DMS114 treated with DMSO at 0.1 percent for 48 hours (cell line): Measurements from ENCODE around the gene P3H2.
"Not testable (repeated sequence)": the region's sequence is repeated elsewhere in the genome, so short reads cannot be mapped to it uniquely, and the experiment has no call there.

ENCODE experiments used
- DNase-seq: peaks from one replicate; lab custom pipeline; 2025; ENCODE audit not compliant: unreplicated experiment; lab: John Stamatoyannopoulos, UW

The P3H2 gene

DNA sequence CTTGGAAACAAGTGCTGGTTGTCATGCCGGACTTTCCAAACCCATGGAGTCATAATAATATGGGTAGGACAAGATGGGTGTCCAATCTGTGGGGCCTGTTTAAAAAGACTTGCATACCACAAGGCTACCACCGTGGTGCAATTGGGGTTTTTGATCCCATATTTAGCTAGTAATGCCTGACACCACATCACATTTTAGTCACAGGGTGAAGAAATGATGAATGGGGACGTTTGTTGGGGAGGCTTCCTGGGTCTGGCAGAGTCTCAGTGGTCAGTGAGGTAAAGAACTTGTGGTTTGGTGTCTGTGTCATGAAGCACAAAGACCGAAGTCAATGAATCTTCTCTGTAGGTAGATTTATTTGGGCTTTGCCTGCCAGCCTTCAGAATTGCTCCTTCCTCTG is 31.0 kb downstream of the P3H2 start:
- DNase-seq = no peak

DNA sequence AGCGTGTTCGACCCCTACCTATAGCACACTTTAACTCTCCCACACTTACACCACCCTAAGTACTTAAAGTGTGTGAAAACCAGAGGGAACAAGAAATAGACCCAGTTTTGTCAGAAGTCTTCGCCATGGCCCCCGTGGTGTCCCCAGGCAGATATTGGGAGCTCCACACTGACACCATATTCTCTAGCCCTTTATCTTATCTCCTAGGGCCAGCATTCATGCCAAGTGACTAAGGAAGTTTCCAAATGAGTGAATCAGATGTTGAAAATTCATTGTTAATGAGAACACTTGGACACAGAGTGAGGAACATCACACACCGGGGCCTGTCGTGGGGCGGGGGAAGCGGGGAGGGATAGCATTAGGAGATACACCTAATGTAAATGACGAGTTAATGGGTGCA is 31.8 kb downstream of the P3H2 start:
- DNase-seq = no peak

DNA sequence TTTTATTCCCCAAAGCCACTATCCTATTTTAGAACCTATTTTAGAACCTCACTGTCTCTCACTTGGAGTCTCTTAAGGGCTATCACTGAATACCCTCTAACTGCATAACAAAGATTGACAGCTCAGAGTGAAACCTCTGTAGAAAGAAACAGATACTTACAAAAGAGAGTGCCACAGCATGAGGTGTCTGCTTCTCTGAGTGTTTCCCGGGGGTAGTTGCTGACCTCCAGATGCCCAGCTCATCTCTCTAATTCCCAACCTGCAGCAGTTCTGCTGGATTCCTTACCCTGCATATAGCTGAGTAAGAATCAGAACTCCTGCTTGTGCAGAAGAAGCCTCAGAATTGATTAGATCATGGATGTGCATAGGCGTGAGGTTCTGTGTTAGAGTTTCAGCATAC is 34.5 kb downstream of the P3H2 start:
- DNase-seq = no peak

DNA sequence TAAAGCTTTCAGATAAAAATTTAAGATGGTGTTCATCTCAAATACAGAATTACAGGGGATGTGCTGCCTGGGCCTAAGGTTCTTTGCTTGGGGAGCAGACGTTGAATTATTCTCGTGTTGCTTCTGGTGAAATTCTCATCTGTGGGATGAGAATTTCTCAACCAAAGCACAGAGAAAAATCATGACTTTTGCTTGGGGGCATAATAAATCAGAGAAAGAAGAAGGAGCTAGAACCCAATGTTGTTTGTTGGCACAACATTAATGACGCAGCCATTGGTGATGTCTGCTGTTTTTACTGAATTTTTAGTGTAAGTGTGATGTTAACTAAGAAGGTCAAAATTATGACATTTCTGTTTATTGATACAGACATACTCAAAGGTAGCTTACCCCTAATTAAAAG is 35.7 kb downstream of the P3H2 start:
- no peak for DNase-seq

- DNase-seq = no peak
Observed at GRCh38 chr3:190083635-190084034, 37.1 kb downstream of the P3H2 start.

GRCh38 chr3:190081389-190081788 is 39.3 kb downstream of the P3H2 start:
- DNase-seq = no peak

DNA sequence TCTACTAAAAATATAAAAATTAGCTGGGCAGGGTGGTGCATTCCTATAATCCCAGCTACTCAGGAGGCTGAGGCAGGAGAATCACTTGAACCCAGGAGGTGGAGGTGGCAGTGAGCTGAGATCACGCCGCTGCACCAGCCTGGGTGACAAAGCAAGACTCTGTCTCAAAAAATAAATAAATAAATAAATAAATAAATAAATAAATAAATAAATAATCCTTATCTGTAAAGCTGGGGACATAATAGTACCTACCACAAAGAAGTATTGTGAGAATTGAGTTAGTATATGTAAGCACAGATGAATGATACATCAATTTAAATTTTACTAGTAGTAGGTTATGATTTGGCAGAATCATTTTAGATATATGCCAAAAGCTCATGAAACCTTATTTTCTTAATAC is 41.5 kb downstream of the P3H2 start:
- DNase-seq = not testable (repeated sequence)

DNA sequence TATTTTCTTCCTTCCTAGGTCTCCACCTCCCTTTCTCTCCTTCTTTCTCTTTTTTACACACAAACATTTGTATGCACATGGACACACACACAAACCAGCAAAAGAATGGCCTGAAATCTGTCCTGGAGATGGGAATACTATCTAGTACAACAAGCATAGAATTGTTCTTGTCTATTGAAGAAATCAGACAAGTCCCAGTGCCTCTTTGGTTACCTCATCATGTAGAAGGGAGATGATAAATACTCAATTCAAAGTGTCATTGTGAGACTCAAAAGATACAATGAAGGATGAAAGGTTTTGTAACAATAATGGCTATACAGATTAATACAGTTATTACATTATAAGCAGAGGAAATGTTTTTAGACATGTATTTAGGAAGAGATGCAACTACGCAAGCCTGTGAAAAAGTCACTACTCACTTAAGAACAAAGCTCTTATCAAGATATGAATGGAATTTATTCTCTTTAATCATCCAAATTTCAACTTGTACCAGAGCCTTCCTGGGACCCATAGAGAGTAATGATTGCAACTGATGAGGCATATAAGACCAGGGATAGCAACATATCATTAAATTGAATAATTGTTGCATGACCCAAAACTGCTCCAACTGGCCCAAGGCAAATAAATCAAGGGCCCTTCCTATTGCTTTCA is 43.2 kb downstream of the P3H2 start:
- no peak for DNase-seq

GRCh38 chr3:190076601-190077394 is 43.9 kb downstream of the P3H2 start:
- DNase-seq = no peak

- no peak for DNase-seq
Observed at GRCh38 chr3:190076136-190076535, 44.6 kb downstream of the P3H2 start.

DNA sequence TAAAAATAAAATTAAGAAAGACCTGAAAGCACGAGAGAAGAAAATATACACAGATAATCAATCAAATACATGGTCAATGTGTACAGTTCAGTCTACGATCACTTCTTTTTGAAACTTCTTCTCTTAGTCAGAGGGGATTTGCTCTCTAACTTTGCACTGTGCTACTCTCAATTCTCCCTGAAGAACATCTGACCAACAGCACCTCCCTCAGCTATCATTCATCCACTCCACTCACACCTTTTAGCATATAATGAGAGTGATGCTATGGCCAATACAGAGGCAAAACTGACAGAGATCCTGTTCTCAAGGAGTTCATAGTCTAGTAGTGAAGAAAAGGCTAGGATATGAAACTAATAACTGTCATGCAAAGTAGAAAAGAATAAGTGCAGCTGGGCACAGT is 45.9 kb downstream of the P3H2 start:
- no peak for DNase-seq

GRCh38 chr3:190073264-190074008 is 47.3 kb downstream of the P3H2 start:
- DNase-seq = no peak

DNA sequence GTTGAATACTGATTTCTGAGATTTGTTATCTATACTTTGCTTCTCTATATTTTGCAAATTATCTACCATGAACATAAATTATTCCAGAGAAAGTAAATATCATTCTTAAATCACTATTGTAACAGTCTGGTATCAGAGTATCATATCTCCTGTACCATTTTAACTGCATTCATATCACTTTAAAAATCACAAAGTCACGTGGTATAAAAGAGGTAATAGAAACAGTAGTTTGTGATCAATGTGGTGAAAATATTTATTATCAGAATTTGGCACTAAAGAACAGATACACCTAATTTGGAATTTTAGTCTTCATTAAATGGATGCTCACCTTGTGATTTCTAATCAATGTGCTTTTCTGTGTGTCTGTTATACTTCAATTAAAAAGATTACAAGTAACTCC is 47.8 kb downstream of the P3H2 start:
- DNase-seq = no peak

DNA sequence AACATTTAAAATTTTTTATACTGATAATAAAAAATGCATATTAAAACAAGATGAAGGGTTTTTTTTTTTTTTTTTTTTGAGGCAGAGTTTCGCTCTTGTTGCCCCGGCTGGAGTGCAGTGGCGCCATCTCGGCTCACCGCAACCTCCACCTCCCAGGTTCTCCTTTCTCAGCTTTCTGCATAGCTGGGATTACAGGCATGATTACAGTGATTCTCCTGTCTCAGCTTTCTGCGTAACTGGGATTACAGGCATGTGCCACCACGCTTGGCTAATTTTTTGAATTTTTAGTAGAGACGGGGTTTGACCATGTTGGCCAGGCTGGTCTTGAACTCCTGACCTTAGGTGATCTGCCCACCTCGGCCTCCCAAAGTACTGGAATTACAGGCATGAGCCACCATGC is 48.8 kb downstream of the P3H2 start:
- DNase-seq = not testable (repeated sequence)

DNA sequence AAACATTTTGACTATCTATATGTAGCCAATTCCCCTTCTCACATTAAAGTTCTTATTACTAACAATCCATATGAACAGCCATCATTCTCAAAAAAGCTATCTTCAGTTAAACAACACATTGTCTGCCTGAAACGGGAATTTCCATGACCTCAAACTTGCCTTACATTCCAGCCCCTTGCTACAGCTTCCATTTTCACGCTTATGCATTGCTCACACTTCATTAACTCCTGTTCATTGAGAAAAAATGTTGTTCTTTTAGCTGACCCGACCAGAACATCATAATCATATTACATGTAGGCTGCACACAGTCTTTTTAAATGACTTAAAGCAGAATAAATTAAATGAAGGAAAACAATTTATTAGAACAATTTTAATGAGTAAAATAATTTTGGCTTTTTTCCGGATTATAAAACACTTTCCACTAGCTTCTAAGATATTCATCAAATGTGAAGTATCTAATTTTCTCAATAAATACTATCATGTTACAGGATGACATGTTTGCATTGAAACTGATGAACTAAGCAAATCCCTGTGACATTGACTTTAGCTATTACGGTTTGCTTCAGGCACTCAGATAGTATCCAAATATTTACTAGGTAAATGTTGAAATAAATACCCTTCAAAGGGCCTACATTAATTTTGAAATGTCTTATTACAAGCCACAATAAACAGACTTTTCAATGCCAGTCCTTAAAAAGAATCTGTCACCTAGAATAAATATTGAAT is 49.9 kb downstream of the P3H2 start:
- no peak for DNase-seq

DNA sequence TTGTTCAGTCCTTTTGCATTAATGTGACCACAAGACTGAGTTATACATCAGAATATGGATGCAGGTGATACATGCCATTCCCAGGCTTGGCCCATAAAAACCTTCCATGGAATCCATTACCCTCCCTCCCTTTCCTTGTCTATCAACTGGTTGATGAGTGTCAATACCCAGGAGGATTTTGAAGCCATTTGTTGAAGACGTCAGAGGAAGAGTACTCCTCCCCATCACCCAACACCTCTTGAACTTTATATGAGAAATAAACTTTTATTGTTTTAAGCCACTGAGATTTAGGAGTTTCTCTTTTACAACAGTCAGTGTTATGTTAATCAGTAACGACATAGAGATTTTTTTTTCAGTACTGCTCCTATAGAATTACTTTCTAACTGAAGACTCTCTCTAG is 55.5 kb downstream of the P3H2 start:
- DNase-seq = no peak

DNA sequence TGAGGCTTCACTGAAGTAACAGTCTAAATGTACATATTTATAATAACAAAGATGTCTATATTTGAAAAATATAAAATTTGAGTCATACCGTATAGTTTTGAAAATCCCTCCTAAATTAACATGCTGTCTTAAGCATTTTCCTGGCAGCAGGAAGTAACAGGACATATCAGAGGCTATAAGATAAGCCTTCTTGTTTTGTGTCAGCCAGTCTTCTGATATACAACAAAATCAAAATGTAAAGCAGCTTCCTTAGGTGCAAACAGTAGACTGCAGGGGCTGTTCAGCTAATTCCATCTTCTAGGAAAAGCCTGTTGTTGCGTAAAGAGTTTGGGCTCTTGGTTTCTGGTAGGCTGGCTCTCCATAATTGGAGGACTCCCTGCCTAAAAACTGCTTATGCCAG is 56.0 kb downstream of the P3H2 start:
- no peak for DNase-seq

- no peak for DNase-seq
Observed at GRCh38 chr3:190064112-190064511, 56.6 kb downstream of the P3H2 start.

DNA sequence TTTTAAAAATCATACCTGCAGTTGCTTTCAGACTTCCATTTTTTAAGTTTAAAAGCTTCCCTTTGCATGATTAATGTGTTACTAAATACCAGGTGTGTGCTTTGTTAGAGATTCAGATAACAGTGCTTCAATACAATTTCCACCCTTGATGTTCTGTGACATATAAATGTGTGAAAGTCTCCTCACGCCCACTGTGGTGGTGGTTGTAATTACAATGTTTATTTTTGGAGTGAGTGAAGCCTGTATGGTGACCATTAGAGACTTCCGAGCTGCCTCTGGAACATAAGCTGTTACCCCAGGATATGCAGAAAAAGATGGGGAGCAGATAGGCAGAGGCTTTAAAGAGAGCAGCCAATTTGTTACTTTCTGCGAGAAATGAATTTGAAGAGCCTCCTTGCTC is 57.2 kb downstream of the P3H2 start:
- DNase-seq = no peak

- no peak for DNase-seq
Observed at GRCh38 chr3:190060192-190060775, 60.4 kb downstream of the P3H2 start.

- DNase-seq = no peak
Observed at GRCh38 chr3:190059242-190059590, 61.5 kb downstream of the P3H2 start.
